Measurements from ENCODE around the gene SLC22A12. TPM values are rescaled to one million over a fixed set of nuclear protein-coding genes. Genes with fewer than 3 reads are reported as not detected.

Gene SLC22A12
- not detected in 2 replicates for total RNA-seq

- Mint-ChIP-seq H3K27ac (no peak within 1 kb of the TSS), H3K4me1 (no peaks in the 10 kb centered on the region), H3K36me3 (ENCODE audit: low read depth) (no peaks in the 10 kb centered on the region), H3K27me3 (peaks cover 7% of the 10 kb centered on the region), H3K4me3 (no peak within 1 kb of the TSS), H3K9me3 (peaks cover 7% of the 10 kb centered on the region)
- intact Hi-C loops (cut with micrococcal nuclease): no loop called here
- DNase-seq: no peak
Observed at GRCh38 chr11:64590763-64591221, at the start of gene SLC22A12. SLC22A12 (plus strand) TSS chr11:64591220; CDS start chr11:64591557, 337 bp downstream.

GRCh38 chr11:64542172-64543125 lies 48.6 kb upstream of the SLC22A12 start:
- no peaks in the 10 kb centered on the region for H3K9me3 Mint-ChIP-seq
- H3K4me1 Mint-ChIP-seq: no peaks in the 10 kb centered on the region
- DNase-seq: no peak
- no peak overlapping the region for H3K27ac Mint-ChIP-seq
- peaks cover 12% of the 10 kb centered on the region for H3K27me3 Mint-ChIP-seq
- H3K36me3 Mint-ChIP-seq (ENCODE audit: low read depth): no peaks in the 10 kb centered on the region
- intact Hi-C loops (cut with micrococcal nuclease): no loop called here
- H3K4me3 Mint-ChIP-seq: no peak overlapping the region

- no peaks in the 10 kb centered on the region for H3K9me3 Mint-ChIP-seq
Observed at GRCh38 chr11:64543818-64544217, 47.2 kb upstream of the SLC22A12 start.

GRCh38 chr11:64544616-64545296 lies 46.3 kb upstream of the SLC22A12 start:
- no peak for DNase-seq
- peaks cover 3% of the 10 kb centered on the region for H3K27me3 Mint-ChIP-seq
- intact Hi-C loops (cut with micrococcal nuclease): no loop called here
- H3K4me3 Mint-ChIP-seq: no peak overlapping the region
- no peaks in the 10 kb centered on the region for H3K4me1 Mint-ChIP-seq
- no peak overlapping the region for H3K27ac Mint-ChIP-seq
- H3K9me3 Mint-ChIP-seq: no peaks in the 10 kb centered on the region
- no peaks in the 10 kb centered on the region for H3K36me3 Mint-ChIP-seq (ENCODE audit: low read depth)

More at GRCh38 chr11:64543818-64544217, 47.2 kb upstream of the SLC22A12 start:
- DNase-seq: no peak
- Mint-ChIP-seq H3K27ac (no peak overlapping the region), H3K27me3 (peaks cover 4% of the 10 kb centered on the region), H3K36me3 (ENCODE audit: low read depth) (no peaks in the 10 kb centered on the region), H3K4me1 (no peaks in the 10 kb centered on the region), H3K4me3 (no peak overlapping the region)
- intact Hi-C loops (cut with micrococcal nuclease): no loop called here

GRCh38 chr11:64545619-64546018 lies 45.4 kb upstream of the SLC22A12 start:
- Mint-ChIP-seq H3K4me1 (no peaks in the 10 kb centered on the region), H3K4me3 (no peak overlapping the region), H3K36me3 (ENCODE audit: low read depth) (no peaks in the 10 kb centered on the region), H3K27me3 (peaks cover 4% of the 10 kb centered on the region), H3K9me3 (no peaks in the 10 kb centered on the region), H3K27ac (no peak overlapping the region)
- intact Hi-C loops (cut with micrococcal nuclease): no loop called here
- DNase-seq: no peak

- Mint-ChIP-seq H3K9me3 (no peaks in the 10 kb centered on the region), H3K4me1 (no peaks in the 10 kb centered on the region), H3K36me3 (ENCODE audit: low read depth) (no peaks in the 10 kb centered on the region)
Observed at GRCh38 chr11:64546176-64546575, 44.8 kb upstream of the SLC22A12 start.

GRCh38 chr11:64546600-64546999 lies 44.4 kb upstream of the SLC22A12 start:
- Mint-ChIP-seq H3K4me1 (no peaks in the 10 kb centered on the region), H3K27ac (no peak overlapping the region), H3K36me3 (ENCODE audit: low read depth) (no peaks in the 10 kb centered on the region), H3K4me3 (no peak overlapping the region), H3K27me3 (peaks cover 4% of the 10 kb centered on the region), H3K9me3 (no peaks in the 10 kb centered on the region)
- DNase-seq: no peak
- intact Hi-C loops (cut with micrococcal nuclease): no loop called here

More at GRCh38 chr11:64546176-64546575, 44.8 kb upstream of the SLC22A12 start:
- no peak overlapping the region for H3K4me3 Mint-ChIP-seq
- intact Hi-C loops (cut with micrococcal nuclease): no loop called here
- H3K27ac Mint-ChIP-seq: no peak overlapping the region
- DNase-seq: no peak
- H3K27me3 Mint-ChIP-seq: peaks cover 4% of the 10 kb centered on the region

- H3K27ac Mint-ChIP-seq: no peak overlapping the region
- no peaks in the 10 kb centered on the region for H3K4me1 Mint-ChIP-seq
- no peaks in the 10 kb centered on the region for H3K36me3 Mint-ChIP-seq (ENCODE audit: low read depth)
- intact Hi-C loops (cut with micrococcal nuclease): loop anchor here (5.0 kb wide), 1 partner anchor 172 kb away; the partner anchor contains the start of gene NRXN2
- no peak for DNase-seq
- no peak overlapping the region for H3K4me3 Mint-ChIP-seq
- peaks cover 1% of the 10 kb centered on the region for H3K27me3 Mint-ChIP-seq
- H3K9me3 Mint-ChIP-seq: no peaks in the 10 kb centered on the region
Observed at GRCh38 chr11:64549969-64550368, 41.1 kb upstream of the SLC22A12 start.

GRCh38 chr11:64553554-64554201 lies 37.3 kb upstream of the SLC22A12 start:
- Mint-ChIP-seq H3K27me3 (peaks cover 1% of the 10 kb centered on the region), H3K4me1 (no peaks in the 10 kb centered on the region), H3K9me3 (no peaks in the 10 kb centered on the region), H3K27ac (no peak overlapping the region), H3K36me3 (ENCODE audit: low read depth) (no peaks in the 10 kb centered on the region), H3K4me3 (no peak overlapping the region)
- intact Hi-C loops (cut with micrococcal nuclease): loop anchor here (1.0 to 5.0 kb wide), 2 partner anchors 100 to 169 kb away; partner anchors contain the start of gene NRXN2
- DNase-seq: peak; percentile 85

GRCh38 chr11:64556044-64556720 lies 34.8 kb upstream of the SLC22A12 start:
- Mint-ChIP-seq H3K27ac (no peak overlapping the region), H3K27me3 (no peaks in the 10 kb centered on the region), H3K4me3 (no peak overlapping the region), H3K9me3 (no peaks in the 10 kb centered on the region), H3K4me1 (no peaks in the 10 kb centered on the region), H3K36me3 (ENCODE audit: low read depth) (no peaks in the 10 kb centered on the region)
- intact Hi-C loops (cut with micrococcal nuclease): no loop called here
- no peak for DNase-seq

- H3K4me3 Mint-ChIP-seq: no peak overlapping the region
- no peaks in the 10 kb centered on the region for H3K4me1 Mint-ChIP-seq
- intact Hi-C loops (cut with micrococcal nuclease): no loop called here
- no peaks in the 10 kb centered on the region for H3K27me3 Mint-ChIP-seq
- H3K36me3 Mint-ChIP-seq (ENCODE audit: low read depth): no peaks in the 10 kb centered on the region
- no peak for DNase-seq
- H3K9me3 Mint-ChIP-seq: no peaks in the 10 kb centered on the region
- no peak overlapping the region for H3K27ac Mint-ChIP-seq
Observed at GRCh38 chr11:64556721-64557250, 34.2 kb upstream of the SLC22A12 start.

- Mint-ChIP-seq H3K27ac (no peak overlapping the region), H3K36me3 (ENCODE audit: low read depth) (no peaks in the 10 kb centered on the region), H3K27me3 (no peaks in the 10 kb centered on the region), H3K4me3 (no peak overlapping the region), H3K4me1 (no peaks in the 10 kb centered on the region), H3K9me3 (no peaks in the 10 kb centered on the region)
- intact Hi-C loops (cut with micrococcal nuclease): no loop called here
- DNase-seq: no peak
Observed at GRCh38 chr11:64558065-64558745, 32.8 kb upstream of the SLC22A12 start.

GRCh38 chr11:64558869-64559268 lies 32.2 kb upstream of the SLC22A12 start:
- H3K4me3 Mint-ChIP-seq: no peak overlapping the region
- H3K36me3 Mint-ChIP-seq (ENCODE audit: low read depth): no peaks in the 10 kb centered on the region
- H3K9me3 Mint-ChIP-seq: no peaks in the 10 kb centered on the region
- no peaks in the 10 kb centered on the region for H3K4me1 Mint-ChIP-seq
- no peak overlapping the region for H3K27ac Mint-ChIP-seq
- intact Hi-C loops (cut with micrococcal nuclease): no loop called here
- DNase-seq: no peak
- no peaks in the 10 kb centered on the region for H3K27me3 Mint-ChIP-seq

Data from activated CD4-positive, alpha-beta T cell treated with anti-CD3 and anti-CD28 coated beads, Interleukin-2, amount 10 ng/mL, durations not matched to agents 24 days and 14 days (primary cell).